K562 (cell line): Measurements from ENCODE around the gene SLC4A2. TPM values are rescaled to one million over a fixed set of nuclear protein-coding genes. Genes with fewer than 3 reads are reported as not detected.
A peak's percentile ranks its signal among the peaks of the same experiment; 100 is the strongest.

Experiments
- ARHGAP35 ChIP-seq: fragments of 450-650 bp; IDR thresholded peaks from 2 replicates; pipeline ENCODE4 v1.6.1; 2018; ENCODE audit not compliant: partially characterized antibody
- COPS2 ChIP-seq: fragments of 450-650 bp; conservative IDR thresholded peaks from 2 replicates; pipeline ENCODE4 v1.6.1; 2016; ENCODE audit warnings: mild to moderate bottlenecking, moderate library complexity
- EP300 ChIP-seq: IDR thresholded peaks from 2 replicates; pipeline ENCODE4 v1.6.1; 2012; ENCODE audit warnings: low read length, improper control_type of control experiment
- HMGXB4 ChIP-seq: sonication (generic); formaldehyde crosslinking; IDR thresholded peaks from 2 replicates; pipeline ENCODE4 v1.8.1; 2023; ENCODE audit warnings: mild to moderate bottlenecking, missing genetic modification reagents
- JUND ChIP-seq, 2 experiments: IDR thresholded peaks; 2 replicates in 1 of 2; 3 replicates in 1 of 2; pipeline ENCODE4 v1.6.1; 2011; ENCODE audit warnings: borderline replicate concordance in 2 of 2, low read depth in 2 of 2, low read length in 2 of 2, improper control_type of control experiment in 1 of 2, missing biosample characterization in 1 of 2, missing genetic modification characterization in 1 of 2, missing genetic modification reagents in 1 of 2
- MCM2 ChIP-seq: fragments of 450-650 bp; IDR thresholded peaks from 2 replicates; pipeline ENCODE4 v1.6.1; 2017; ENCODE audit warnings: low read depth, mild to moderate bottlenecking
- MGA ChIP-seq: fragments of 450-650 bp; IDR thresholded peaks from 2 replicates; pipeline ENCODE4 v1.6.1; 2016; ENCODE audit warnings: mild to moderate bottlenecking, moderate library complexity
- RFX5 ChIP-seq: IDR thresholded peaks from 2 replicates; pipeline ENCODE4 v1.6.1; 2011; ENCODE audit warnings: low read depth, mild to moderate bottlenecking, improper control_type of control experiment, low read length
- TRIM28 ChIP-seq: fragments of 450-650 bp; IDR thresholded peaks from 2 replicates; pipeline ENCODE4 v1.6.1; 2017
- ZBTB9 ChIP-seq: fragments of 450-650 bp; formaldehyde crosslinking; IDR thresholded peaks from 2 replicates; pipeline ENCODE4 v1.4.0; 2020; ENCODE audit warnings: mild to moderate bottlenecking, moderate library complexity
- ZNF217 ChIP-seq: sonication (generic); formaldehyde crosslinking; IDR thresholded peaks from 2 replicates; pipeline ENCODE4 v1.8.0; 2022; ENCODE audit warnings: mild to moderate bottlenecking, missing genetic modification reagents
- ZNF668 ChIP-seq: fragments of 250-450 bp; sonication (Bioruptor Pico); IDR thresholded peaks from 2 replicates; pipeline ENCODE4 v1.8.0; 2022; ENCODE audit warnings: mild to moderate bottlenecking, inconsistent platforms
- ZNF699 ChIP-seq: fragments of 250-450 bp; sonication (Bioruptor Pico); IDR thresholded peaks from 2 replicates; pipeline ENCODE4 v1.8.0; 2021; ENCODE audit warnings: mild to moderate bottlenecking, moderate library complexity; ENCODE audit not compliant: insufficient replicate concordance
- polyA plus RNA-seq, 8 experiments: library from polyadenylated mRNA; depleted of rRNA in 4 of 8; stranded (reverse) in 5 of 8; unstranded in 3 of 8; fragments of >200 nt; fragmentation: Nextera tagmentation in 2 of 8; fragmentation: Illumina TruSeq in 1 of 8; extraction: Ambion mirVana in 2 of 8; extraction: Trizol in 1 of 8; gene quantifications; 2 replicates each; pipeline versions ENCODE4 v1.2.1 to v1.2.3, GENCODE V29; 2011 to 2014; ENCODE audit warnings: inconsistent platforms in 1 of 8, missing spikeins in 1 of 8
- total RNA-seq, 7 experiments: library from RNA; depleted of rRNA in 6 of 7; stranded (reverse); fragments of >200 nt in 6 of 7; fragmentation: Illumina TruSeq in 2 of 7; extraction: Trizol in 2 of 7; gene quantifications; 2 replicates each; pipeline versions ENCODE4 v1.2.1 to v1.2.3, GENCODE V29; 2011 to 2021; ENCODE audit warnings: low replicate concordance in 1 of 7

Gene SLC4A2
- total and polyA plus RNA-seq, 9 of the 15 experiments (the other 6 are each of a cell fraction or from before 2014, with no cell fraction given), result 11.4 to 375 (median 130) TPM

GRCh38 chr7:151056666-151057505, 2.5 kb upstream of the SLC4A2 start (continued):
- TF ChIP-seq RFX5 (no peak), COPS2 (no peak), JUND (IDR thresholded peaks at IDR 0.05; ENCODE audit: borderline replicate concordance, low read depth, low read length) (0 out of 2 replicates have a peak, but pooled peaks have one; percentile 2), JUND (tag; IDR thresholded peaks at IDR 0.05; ENCODE audit: borderline replicate concordance, low read depth, low read length) (no peak), ZNF668 (CRISPR knock-in tag) (no peak), MGA (no peak), ZNF217 (CRISPR knock-in tag) (no peak), TRIM28 (no peak), ZNF699 (no peak), HMGXB4 (no peak), MCM2 (no peak), ZBTB9 (CRISPR knock-in tag) (no peak), EP300 (0 out of 2 replicates have a peak, but pooled peaks have one; percentile 11), ARHGAP35 (peak; percentile 40)
